PC-9 (cell line): ENCODE data around the gene DLGAP1.

Source experiments
- EZH2 ChIP-seq: fragments of 200-600 bp; sonication (generic); IDR thresholded peaks from 2 replicates; pipeline ENCODE4 v1.8.0; 2017; ENCODE audit warnings: antibody characterized with exemption, low read depth
- TF ChIP-seq, protein P1 (sequence below): fragments of 200-600 bp; sonication (generic); conservative IDR thresholded peaks from 2 replicates; pipeline ENCODE4 v1.6.1; 2017; ENCODE audit warnings: mixed run types, antibody characterized with exemption, mild to moderate bottlenecking, moderate library complexity

DNA sequence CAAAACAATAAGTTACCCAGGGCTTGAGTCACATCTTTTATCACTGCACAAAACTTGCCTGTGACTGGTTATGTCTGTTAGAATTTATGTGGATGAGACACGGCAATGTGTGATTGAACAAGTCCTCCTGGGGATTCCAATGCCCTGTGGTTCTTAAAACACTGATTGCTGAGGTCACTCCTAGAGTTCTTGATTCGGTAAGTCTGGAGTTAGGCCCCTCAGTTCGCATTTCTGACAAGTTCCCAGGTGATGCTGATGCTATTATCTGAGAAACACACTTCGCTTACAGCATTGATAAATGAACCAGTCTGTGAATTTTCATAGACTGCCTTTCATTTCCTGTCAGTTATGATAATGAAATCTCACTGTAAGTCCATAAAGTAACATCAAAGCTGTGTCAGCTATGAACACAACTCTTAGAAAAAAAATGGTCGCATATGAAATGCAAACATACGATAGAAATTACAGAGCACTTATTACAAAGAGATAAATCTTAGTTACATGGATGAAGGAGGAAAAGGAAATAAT is 214.0 kb downstream of the DLGAP1 start:
- TF ChIP-seq, protein P1, sequence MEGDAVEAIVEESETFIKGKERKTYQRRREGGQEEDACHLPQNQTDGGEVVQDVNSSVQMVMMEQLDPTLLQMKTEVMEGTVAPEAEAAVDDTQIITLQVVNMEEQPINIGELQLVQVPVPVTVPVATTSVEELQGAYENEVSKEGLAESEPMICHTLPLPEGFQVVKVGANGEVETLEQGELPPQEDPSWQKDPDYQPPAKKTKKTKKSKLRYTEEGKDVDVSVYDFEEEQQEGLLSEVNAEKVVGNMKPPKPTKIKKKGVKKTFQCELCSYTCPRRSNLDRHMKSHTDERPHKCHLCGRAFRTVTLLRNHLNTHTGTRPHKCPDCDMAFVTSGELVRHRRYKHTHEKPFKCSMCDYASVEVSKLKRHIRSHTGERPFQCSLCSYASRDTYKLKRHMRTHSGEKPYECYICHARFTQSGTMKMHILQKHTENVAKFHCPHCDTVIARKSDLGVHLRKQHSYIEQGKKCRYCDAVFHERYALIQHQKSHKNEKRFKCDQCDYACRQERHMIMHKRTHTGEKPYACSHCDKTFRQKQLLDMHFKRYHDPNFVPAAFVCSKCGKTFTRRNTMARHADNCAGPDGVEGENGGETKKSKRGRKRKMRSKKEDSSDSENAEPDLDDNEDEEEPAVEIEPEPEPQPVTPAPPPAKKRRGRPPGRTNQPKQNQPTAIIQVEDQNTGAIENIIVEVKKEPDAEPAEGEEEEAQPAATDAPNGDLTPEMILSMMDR = no peak
- TF ChIP-seq EZH2 = no peak
